GM19438 (cell line): Measurements from ENCODE around the gene BOD1L1.
A peak's percentile ranks its signal among the peaks of the same experiment; 100 is the strongest.
"Not testable (repeated sequence)": the region's sequence is repeated elsewhere in the genome, so short reads cannot be mapped to it uniquely, and the experiment has no call there.

ENCODE experiments used
- ATAC-seq: cut with Tn5 transposase; IDR thresholded peaks from one replicate; pipeline ENCODE4 v1.9.1; 2021; ENCODE audit warnings: low read depth; ENCODE audit not compliant: unreplicated experiment

The BOD1L1 gene

GRCh38 chr4:13561673-13562072, 65.9 kb downstream of the BOD1L1 start:
- no peak for ATAC-seq

- ATAC-seq = not testable (repeated sequence)
Measured at GRCh38 chr4:13560111-13560510, 67.4 kb downstream of the BOD1L1 start.

- no peak for ATAC-seq
Measured at GRCh38 chr4:13559413-13559812, 68.1 kb downstream of the BOD1L1 start.

GRCh38 chr4:13558881-13559280, 68.6 kb downstream of the BOD1L1 start:
- ATAC-seq = no peak

- no peak for ATAC-seq
Measured at GRCh38 chr4:13555325-13555724, 72.2 kb downstream of the BOD1L1 start.

GRCh38 chr4:13553081-13553480, 74.4 kb downstream of the BOD1L1 start:
- no peak for ATAC-seq

- ATAC-seq = peak; percentile 61
Measured at GRCh38 chr4:13548984-13549546, 78.5 kb downstream of the BOD1L1 start.

GRCh38 chr4:13548059-13548983, 79.2 kb downstream of the BOD1L1 start:
- ATAC-seq = no peak

- no peak for ATAC-seq
Measured at GRCh38 chr4:13547485-13548041, 80.0 kb downstream of the BOD1L1 start.

GRCh38 chr4:13546941-13547484, 80.5 kb downstream of the BOD1L1 start:
- no peak for ATAC-seq

- no peak for ATAC-seq
Measured at GRCh38 chr4:13546142-13546940, 81.2 kb downstream of the BOD1L1 start.

- no peak for ATAC-seq
Measured at GRCh38 chr4:13545394-13545808, 82.1 kb downstream of the BOD1L1 start.

GRCh38 chr4:13544606-13545393, 82.7 kb downstream of the BOD1L1 start:
- peak; percentile 58 for ATAC-seq

GRCh38 chr4:13543839-13544605, 83.5 kb downstream of the BOD1L1 start, which contains the start of gene NKX3-2:
Gene NKX3-2 (minus strand): TSS chr4:13544508. CDS start chr4:13544414, 94 bp downstream.
- no peak for ATAC-seq

- no peak for ATAC-seq
Measured at GRCh38 chr4:13543032-13543838, 84.3 kb downstream of the BOD1L1 start.

- no peak for ATAC-seq
Measured at GRCh38 chr4:13542577-13543031, 84.9 kb downstream of the BOD1L1 start.

GRCh38 chr4:13541720-13542576, 85.6 kb downstream of the BOD1L1 start:
- no peak for ATAC-seq
